K562 (cell line): ENCODE data around the gene ZBTB22.

Experiments used
- CAMTA2 ChIP-seq: fragments of 250-450 bp; sonication (Bioruptor Pico); conservative IDR thresholded peaks from 2 replicates; pipeline ENCODE4 v1.5.1; 2022
- FOXA3 ChIP-seq, 2 experiments: fragments of 450-650 bp in 1 of 2; sonication (generic) in 1 of 2; formaldehyde crosslinking; IDR thresholded peaks in 1 of 2; conservative IDR thresholded peaks in 1 of 2; 2 replicates each; pipeline versions ENCODE4 v1.4.0 to v1.8.0; 2020 to 2022; ENCODE audit warnings: mild to moderate bottlenecking in 2 of 2, missing genetic modification reagents in 1 of 2
- JUN ChIP-seq, 2 experiments: sonication (generic) in 1 of 2; formaldehyde crosslinking in 1 of 2; IDR thresholded peaks; 2 replicates each; pipeline versions ENCODE4 v1.6.1 to v1.8.0; 2012 to 2022; ENCODE audit warnings: borderline replicate concordance in 2 of 2, mild to moderate bottlenecking in 2 of 2, improper control_type of control experiment in 1 of 2, low read depth in 1 of 2, low read length in 1 of 2, missing genetic modification reagents in 1 of 2
- MTA2 ChIP-seq: fragments of 450-650 bp; IDR thresholded peaks from 2 replicates; pipeline ENCODE4 v1.6.1; 2016; ENCODE audit warnings: low read depth
- MYBL2 ChIP-seq, 2 experiments: fragments of 450-650 bp in 1 of 2; sonication (generic) in 1 of 2; formaldehyde crosslinking in 1 of 2; IDR thresholded peaks; 2 replicates each; pipeline versions ENCODE4 v1.6.1 to v1.8.1; 2017 to 2022; ENCODE audit warnings: borderline replicate concordance in 1 of 2, inconsistent platforms in 1 of 2, low read depth in 1 of 2, mild to moderate bottlenecking in 1 of 2, missing genetic modification reagents in 1 of 2, moderate library complexity in 1 of 2
- NFXL1 ChIP-seq: fragments of 450-650 bp; formaldehyde crosslinking; IDR thresholded peaks from 2 replicates; pipeline ENCODE4 v1.4.0; 2021; ENCODE audit warnings: mild to moderate bottlenecking
- RAD21 ChIP-seq, 2 experiments: fragments of 250-450 bp in 1 of 2; fragments of 450-650 bp in 1 of 2; sonication (Bioruptor Pico) in 1 of 2; formaldehyde crosslinking in 1 of 2; IDR thresholded peaks in 1 of 2; conservative IDR thresholded peaks in 1 of 2; 2 replicates each; pipeline versions ENCODE4 v1.4.0 to v1.8.0; 2020 to 2022; ENCODE audit warnings: mild to moderate bottlenecking in 2 of 2, moderate library complexity in 1 of 2
- RBBP5 ChIP-seq: fragments of 200-600 bp; sonication (generic); IDR thresholded peaks from 2 replicates; pipeline ENCODE4 v1.6.1; 2012; ENCODE audit warnings: borderline replicate concordance, mild to moderate bottlenecking, low read length, control low read depth, inconsistent platforms; ENCODE audit not compliant: insufficient read depth, poor library complexity, severe bottlenecking
- TAF1 ChIP-seq: IDR thresholded peaks from 2 replicates; pipeline ENCODE4 v1.6.1; 2011; ENCODE audit warnings: mild to moderate bottlenecking, low read length, moderate library complexity; ENCODE audit not compliant: insufficient read depth, control insufficient read depth, severe bottlenecking; ENCODE audit errors: extremely low read depth
- TF ChIP-seq, protein P1 (sequence below): sonication (generic); IDR thresholded peaks from 2 replicates; pipeline ENCODE4 v1.6.1; 2016
- TF ChIP-seq, protein P2 (sequence below), 3 experiments: IDR thresholded peaks in 2 of 3; conservative IDR thresholded peaks in 1 of 3; 2 replicates each; pipeline ENCODE4 v1.5.1; 2011 to 2012; ENCODE audit warnings: low read length in 3 of 3, mild to moderate bottlenecking in 3 of 3, control low read depth in 2 of 3, improper control_type of control experiment in 1 of 3, inconsistent platforms in 1 of 3, low read depth in 1 of 3, mixed read lengths in 1 of 3, moderate library complexity in 1 of 3; ENCODE audit not compliant: insufficient read depth in 2 of 3
- TF ChIP-seq, protein P3 (sequence below): sonication (generic); formaldehyde crosslinking; IDR thresholded peaks from 2 replicates; pipeline ENCODE4 v1.4.0; 2020; ENCODE audit warnings: mild to moderate bottlenecking, missing genetic modification reagents
- TF ChIP-seq, protein P4 (sequence below): IDR thresholded peaks from 2 replicates; pipeline ENCODE4 v1.6.1; 2016; ENCODE audit warnings: missing genetic modification characterization, missing compliant biosample characterization

DNA sequence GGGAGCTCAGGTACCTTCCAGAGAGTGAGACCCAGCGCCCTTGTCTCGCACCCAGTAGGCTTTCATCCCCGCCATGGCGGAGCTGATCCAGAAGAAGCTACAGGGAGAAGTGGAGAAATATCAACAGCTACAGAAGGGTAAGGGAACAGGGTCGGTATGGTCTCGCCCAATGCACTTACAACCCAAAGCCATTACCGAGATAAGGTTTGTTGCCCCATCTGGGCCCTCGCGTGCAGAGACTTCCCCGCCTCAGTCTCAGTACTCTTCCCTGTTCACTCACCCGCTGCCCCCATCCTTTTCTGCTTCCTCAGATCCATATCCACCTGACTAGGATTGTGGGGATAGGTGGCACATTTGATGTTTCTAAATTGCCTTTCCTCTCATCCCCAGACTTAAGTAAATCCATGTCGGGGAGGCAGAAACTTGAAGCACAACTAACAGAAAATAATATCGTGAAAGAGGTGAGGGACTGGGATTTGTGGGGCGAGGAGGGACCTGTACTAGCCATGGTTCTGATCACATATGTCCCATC is 27.7 kb downstream of the ZBTB22 start:
- 0 out of 4 replicates have a peak, but pooled peaks of 1 of the 2 experiments have one; percentile 6 for TF ChIP-seq RAD21 (CRISPR knock-in tag; conservative IDR thresholded peaks at IDR 0.05 in 1 of 2, IDR thresholded peaks at IDR 0.05 in 1 of 2)
- TF ChIP-seq, protein P1, sequence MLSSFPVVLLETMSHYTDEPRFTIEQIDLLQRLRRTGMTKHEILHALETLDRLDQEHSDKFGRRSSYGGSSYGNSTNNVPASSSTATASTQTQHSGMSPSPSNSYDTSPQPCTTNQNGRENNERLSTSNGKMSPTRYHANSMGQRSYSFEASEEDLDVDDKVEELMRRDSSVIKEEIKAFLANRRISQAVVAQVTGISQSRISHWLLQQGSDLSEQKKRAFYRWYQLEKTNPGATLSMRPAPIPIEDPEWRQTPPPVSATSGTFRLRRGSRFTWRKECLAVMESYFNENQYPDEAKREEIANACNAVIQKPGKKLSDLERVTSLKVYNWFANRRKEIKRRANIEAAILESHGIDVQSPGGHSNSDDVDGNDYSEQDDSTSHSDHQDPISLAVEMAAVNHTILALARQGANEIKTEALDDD: no peak
- TF ChIP-seq, protein P2, sequence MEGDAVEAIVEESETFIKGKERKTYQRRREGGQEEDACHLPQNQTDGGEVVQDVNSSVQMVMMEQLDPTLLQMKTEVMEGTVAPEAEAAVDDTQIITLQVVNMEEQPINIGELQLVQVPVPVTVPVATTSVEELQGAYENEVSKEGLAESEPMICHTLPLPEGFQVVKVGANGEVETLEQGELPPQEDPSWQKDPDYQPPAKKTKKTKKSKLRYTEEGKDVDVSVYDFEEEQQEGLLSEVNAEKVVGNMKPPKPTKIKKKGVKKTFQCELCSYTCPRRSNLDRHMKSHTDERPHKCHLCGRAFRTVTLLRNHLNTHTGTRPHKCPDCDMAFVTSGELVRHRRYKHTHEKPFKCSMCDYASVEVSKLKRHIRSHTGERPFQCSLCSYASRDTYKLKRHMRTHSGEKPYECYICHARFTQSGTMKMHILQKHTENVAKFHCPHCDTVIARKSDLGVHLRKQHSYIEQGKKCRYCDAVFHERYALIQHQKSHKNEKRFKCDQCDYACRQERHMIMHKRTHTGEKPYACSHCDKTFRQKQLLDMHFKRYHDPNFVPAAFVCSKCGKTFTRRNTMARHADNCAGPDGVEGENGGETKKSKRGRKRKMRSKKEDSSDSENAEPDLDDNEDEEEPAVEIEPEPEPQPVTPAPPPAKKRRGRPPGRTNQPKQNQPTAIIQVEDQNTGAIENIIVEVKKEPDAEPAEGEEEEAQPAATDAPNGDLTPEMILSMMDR (IDR thresholded peaks at IDR 0.05 in 2 of 3, conservative IDR thresholded peaks at IDR 0.05 in 1 of 3; ENCODE audit: insufficient read depth in 2 of 3, low read depth in 1 of 3, low read length in 3 of 3): no peak
- no peak; the same call in 1 of the 2 replicates for TF ChIP-seq CAMTA2 (CRISPR knock-in tag)
- TF ChIP-seq FOXA3 (CRISPR knock-in tag; conservative IDR thresholded peaks at IDR 0.05 in 1 of 2, IDR thresholded peaks at IDR 0.05 in 1 of 2): no peak
- no peak for TF ChIP-seq MTA2
- TF ChIP-seq MYBL2 (IDR thresholded peaks at IDR 0.05; ENCODE audit: low read depth): no peak
- TF ChIP-seq MYBL2 (CRISPR knock-in tag; IDR thresholded peaks at IDR 0.05; ENCODE audit: borderline replicate concordance): no peak
- TF ChIP-seq, protein P3, sequence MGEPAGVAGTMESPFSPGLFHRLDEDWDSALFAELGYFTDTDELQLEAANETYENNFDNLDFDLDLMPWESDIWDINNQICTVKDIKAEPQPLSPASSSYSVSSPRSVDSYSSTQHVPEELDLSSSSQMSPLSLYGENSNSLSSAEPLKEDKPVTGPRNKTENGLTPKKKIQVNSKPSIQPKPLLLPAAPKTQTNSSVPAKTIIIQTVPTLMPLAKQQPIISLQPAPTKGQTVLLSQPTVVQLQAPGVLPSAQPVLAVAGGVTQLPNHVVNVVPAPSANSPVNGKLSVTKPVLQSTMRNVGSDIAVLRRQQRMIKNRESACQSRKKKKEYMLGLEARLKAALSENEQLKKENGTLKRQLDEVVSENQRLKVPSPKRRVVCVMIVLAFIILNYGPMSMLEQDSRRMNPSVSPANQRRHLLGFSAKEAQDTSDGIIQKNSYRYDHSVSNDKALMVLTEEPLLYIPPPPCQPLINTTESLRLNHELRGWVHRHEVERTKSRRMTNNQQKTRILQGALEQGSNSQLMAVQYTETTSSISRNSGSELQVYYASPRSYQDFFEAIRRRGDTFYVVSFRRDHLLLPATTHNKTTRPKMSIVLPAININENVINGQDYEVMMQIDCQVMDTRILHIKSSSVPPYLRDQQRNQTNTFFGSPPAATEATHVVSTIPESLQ (CRISPR knock-in tag): no peak
- TF ChIP-seq, protein P4, sequence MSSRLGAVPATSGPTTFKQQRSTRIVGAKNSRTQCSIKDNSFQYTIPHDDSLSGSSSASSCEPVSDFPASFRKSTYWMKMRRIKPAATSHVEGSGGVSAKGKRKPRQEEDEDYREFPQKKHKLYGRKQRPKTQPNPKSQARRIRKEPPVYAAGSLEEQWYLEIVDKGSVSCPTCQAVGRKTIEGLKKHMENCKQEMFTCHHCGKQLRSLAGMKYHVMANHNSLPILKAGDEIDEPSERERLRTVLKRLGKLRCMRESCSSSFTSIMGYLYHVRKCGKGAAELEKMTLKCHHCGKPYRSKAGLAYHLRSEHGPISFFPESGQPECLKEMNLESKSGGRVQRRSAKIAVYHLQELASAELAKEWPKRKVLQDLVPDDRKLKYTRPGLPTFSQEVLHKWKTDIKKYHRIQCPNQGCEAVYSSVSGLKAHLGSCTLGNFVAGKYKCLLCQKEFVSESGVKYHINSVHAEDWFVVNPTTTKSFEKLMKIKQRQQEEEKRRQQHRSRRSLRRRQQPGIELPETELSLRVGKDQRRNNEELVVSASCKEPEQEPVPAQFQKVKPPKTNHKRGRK (tag): no peak
- no peak for TF ChIP-seq NFXL1 (CRISPR knock-in tag)
- no peak for TF ChIP-seq TAF1
- TF ChIP-seq RBBP5: no peak
- TF ChIP-seq JUN (IDR thresholded peaks at IDR 0.05; ENCODE audit: borderline replicate concordance, low read depth, low read length): no peak
- TF ChIP-seq JUN (CRISPR knock-in tag; IDR thresholded peaks at IDR 0.05; ENCODE audit: borderline replicate concordance): no peak
